ENCODE data around the gene CNOT1.

The CNOT1 gene

DNA sequence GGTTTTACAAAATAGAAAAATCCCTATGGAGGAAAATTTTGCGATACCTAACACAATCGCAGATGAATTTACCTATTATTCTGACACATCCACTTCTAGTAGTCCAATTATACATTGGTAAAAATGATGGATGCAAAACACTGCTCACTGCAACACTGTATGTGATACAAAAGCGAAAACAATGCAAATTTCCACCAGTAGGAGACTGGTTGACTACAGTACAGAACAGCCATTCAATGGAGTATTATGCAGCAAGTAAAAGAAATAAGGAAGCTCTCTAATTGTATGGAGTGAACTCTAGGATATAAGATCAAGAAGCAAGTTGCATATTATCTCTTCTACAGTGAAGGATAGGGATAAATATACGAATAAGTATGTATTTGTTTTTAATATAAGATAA, 65.9 kb downstream of the CNOT1 start:
- no peak overlapping the region for H3K4me3 ChIP-seq (ENCODE audit: low read depth, low read length)
- DNase-seq (ENCODE audit: low read depth) = no peak
- TF ChIP-seq, protein P1, sequence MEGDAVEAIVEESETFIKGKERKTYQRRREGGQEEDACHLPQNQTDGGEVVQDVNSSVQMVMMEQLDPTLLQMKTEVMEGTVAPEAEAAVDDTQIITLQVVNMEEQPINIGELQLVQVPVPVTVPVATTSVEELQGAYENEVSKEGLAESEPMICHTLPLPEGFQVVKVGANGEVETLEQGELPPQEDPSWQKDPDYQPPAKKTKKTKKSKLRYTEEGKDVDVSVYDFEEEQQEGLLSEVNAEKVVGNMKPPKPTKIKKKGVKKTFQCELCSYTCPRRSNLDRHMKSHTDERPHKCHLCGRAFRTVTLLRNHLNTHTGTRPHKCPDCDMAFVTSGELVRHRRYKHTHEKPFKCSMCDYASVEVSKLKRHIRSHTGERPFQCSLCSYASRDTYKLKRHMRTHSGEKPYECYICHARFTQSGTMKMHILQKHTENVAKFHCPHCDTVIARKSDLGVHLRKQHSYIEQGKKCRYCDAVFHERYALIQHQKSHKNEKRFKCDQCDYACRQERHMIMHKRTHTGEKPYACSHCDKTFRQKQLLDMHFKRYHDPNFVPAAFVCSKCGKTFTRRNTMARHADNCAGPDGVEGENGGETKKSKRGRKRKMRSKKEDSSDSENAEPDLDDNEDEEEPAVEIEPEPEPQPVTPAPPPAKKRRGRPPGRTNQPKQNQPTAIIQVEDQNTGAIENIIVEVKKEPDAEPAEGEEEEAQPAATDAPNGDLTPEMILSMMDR (IDR thresholded peaks at IDR 0.05; ENCODE audit: insufficient read depth, low read depth, low read length, missing control alignments) = no peak

DNA sequence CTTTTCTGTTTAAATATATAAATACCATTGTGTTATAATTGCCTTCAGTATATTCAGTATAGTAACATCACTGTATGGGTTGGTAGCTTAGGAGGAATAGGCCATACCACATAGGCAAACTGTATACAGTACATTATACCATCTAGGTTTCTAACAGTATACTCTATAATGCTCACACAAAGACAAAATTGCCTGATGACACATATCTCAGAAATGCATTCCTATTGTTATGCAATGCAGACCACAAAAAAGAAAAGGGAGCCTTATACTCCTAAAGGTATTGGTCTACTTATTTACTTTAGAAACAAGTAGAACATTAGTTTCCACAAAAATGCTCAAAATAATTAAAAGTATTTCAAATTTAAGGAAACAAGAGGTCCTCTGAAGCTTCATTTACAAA, 66.4 kb downstream of the CNOT1 start:
- TF ChIP-seq, protein P1 (IDR thresholded peaks at IDR 0.05; ENCODE audit: insufficient read depth, low read depth, low read length, missing control alignments) = no peak
- no peak overlapping the region for H3K4me3 ChIP-seq (ENCODE audit: low read depth, low read length)
- no peak for DNase-seq (ENCODE audit: low read depth)

DNA sequence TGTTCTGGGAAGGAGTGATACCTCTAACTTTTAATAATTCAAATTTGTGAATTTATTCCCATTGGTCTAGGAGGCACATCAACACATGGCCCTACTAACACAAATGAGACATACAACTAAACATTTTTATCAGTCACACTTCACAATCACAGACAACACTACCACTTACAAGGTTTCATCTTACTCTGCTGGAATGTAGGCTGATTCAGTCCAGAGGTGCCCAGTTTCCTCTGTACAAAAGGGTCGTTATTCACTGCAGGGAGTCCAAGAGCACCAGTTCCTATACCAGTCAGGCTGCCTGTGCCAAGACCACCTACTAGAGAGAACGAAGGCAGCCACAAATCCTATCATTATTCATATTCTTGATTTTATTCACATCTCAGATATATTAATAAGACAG, 72.9 kb downstream of the CNOT1 start:
- TF ChIP-seq, protein P1 (IDR thresholded peaks at IDR 0.05; ENCODE audit: insufficient read depth, low read depth, low read length, missing control alignments) = no peak
- DNase-seq (ENCODE audit: low read depth) = no peak
- H3K4me3 ChIP-seq (ENCODE audit: low read depth, low read length) = no peak overlapping the region

DNA sequence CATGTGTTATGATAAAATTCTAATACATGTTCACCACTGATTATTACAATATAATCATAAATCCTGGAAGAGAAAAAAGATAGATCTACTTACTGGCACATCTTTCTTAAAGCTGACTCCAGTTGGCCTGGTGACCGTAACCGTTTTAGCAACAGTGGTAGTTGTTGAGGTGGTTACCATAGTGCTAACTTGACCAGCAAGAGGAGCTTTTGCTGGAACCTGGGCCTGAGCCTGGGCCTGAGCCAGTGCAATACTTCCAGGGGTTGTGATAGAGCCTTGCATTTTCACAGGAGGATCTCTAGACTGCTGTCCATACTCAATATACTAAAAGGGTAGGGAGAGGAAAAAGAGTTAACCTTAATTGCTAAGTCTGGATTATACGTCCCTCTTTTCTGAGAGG, 78.1 kb downstream of the CNOT1 start:
- H3K4me3 ChIP-seq (ENCODE audit: low read depth, low read length) = no peak overlapping the region
- DNase-seq (ENCODE audit: low read depth) = no peak
- TF ChIP-seq, protein P1 (IDR thresholded peaks at IDR 0.05; ENCODE audit: insufficient read depth, low read depth, low read length, missing control alignments) = no peak

DNA sequence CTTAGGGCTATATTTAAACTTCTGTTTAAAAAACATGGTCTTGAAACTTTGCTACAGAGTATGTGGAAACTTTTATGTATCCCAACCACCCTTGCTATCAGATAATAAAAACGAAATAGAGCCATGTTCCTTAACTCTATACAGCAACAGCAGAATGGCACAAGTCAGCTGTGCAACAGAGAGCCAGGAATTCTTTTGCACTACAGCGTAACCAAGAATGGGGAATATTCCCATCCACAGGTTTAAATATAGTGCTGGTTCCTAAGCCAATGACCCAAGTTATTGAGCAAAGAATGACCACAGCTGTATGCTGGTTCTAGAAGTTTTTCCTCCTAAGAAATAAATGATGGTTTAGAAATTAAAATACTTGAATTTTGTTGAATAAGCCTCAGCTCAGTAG, 81.2 kb downstream of the CNOT1 start:
- H3K4me3 ChIP-seq (ENCODE audit: low read depth, low read length) = no peak overlapping the region
- no peak for DNase-seq (ENCODE audit: low read depth)
- TF ChIP-seq, protein P1 (IDR thresholded peaks at IDR 0.05; ENCODE audit: insufficient read depth, low read depth, low read length, missing control alignments) = no peak

DNA sequence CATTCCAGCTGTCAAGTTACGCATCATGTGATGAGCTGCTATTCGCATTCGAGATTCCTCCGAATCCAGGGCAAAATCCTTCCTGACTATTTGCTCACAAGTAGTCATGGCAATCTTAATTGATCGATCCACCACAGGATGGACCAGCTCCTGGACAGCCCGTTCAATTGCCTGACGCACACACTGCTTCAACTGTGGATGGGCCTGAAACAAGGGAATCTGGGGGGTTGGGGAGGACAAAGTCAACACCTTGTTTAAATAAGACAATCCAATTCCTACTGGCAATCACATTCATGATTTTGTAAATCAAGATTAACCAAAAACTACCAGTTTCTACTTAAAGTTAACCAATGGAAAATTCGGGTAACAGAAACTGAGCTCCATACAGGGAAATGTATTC, 85.9 kb downstream of the CNOT1 start:
- DNase-seq (ENCODE audit: low read depth) = no peak
- no peak overlapping the region for H3K4me3 ChIP-seq (ENCODE audit: low read depth, low read length)
- TF ChIP-seq, protein P1 (IDR thresholded peaks at IDR 0.05; ENCODE audit: insufficient read depth, low read depth, low read length, missing control alignments) = no peak

DNA sequence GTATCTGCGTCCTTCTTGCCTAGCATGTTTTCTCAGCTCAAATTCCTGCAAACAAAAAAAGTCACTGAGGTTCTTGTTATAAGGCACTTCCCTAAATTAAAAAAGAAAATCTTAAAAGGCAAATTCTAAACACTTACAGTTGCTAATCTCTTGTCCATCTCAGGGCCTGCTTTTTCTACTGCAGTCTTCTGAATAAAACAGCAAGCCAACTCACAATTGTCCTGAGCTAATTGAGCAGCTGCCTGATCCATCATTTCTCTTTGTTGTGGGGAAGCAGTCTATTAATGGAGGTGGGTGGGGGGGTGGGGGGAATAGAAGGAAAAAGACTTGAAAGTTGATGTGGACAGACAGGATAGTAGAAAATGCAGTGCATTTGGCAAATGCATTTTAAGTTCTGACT, 87.3 kb downstream of the CNOT1 start:
- no peak for DNase-seq (ENCODE audit: low read depth)
- TF ChIP-seq, protein P1 (IDR thresholded peaks at IDR 0.05; ENCODE audit: insufficient read depth, low read depth, low read length, missing control alignments) = no peak
- no peak overlapping the region for H3K4me3 ChIP-seq (ENCODE audit: low read depth, low read length)

All from GM12865 (cell line).